Measurements from ENCODE around the gene CUL9. TPM values are rescaled to one million over a fixed set of nuclear protein-coding genes. Genes with fewer than 3 reads are reported as not detected.

The CUL9 gene
- polyA plus RNA-seq, 1 donor from 2014 or later: 65.0 TPM

- H3K27me3 ChIP-seq (ENCODE audit: insufficient read depth, low read depth, low read length): no peaks in the 10 kb centered on the region
- no peaks in the 10 kb centered on the region for H3F3A ChIP-seq (ENCODE audit: insufficient read depth, low read length, poor library complexity, severe bottlenecking)
- H3K36me3 ChIP-seq (ENCODE audit: insufficient read depth, low read length): no peaks in the 10 kb centered on the region
- no peak overlapping the region for H3K4me2 ChIP-seq (ENCODE audit: low read length)
- TF ChIP-seq EZH2 (IDR thresholded peaks at IDR 0.05; ENCODE audit: borderline replicate concordance, insufficient read depth, low read length, poor library complexity, severe bottlenecking): no peak
- TF ChIP-seq SMC3 (conservative IDR thresholded peaks at IDR 0.05; ENCODE audit: poor library complexity): no peak
- no peak for TF ChIP-seq RAD21 (conservative IDR thresholded peaks at IDR 0.05)
- TF ChIP-seq, protein P1, sequence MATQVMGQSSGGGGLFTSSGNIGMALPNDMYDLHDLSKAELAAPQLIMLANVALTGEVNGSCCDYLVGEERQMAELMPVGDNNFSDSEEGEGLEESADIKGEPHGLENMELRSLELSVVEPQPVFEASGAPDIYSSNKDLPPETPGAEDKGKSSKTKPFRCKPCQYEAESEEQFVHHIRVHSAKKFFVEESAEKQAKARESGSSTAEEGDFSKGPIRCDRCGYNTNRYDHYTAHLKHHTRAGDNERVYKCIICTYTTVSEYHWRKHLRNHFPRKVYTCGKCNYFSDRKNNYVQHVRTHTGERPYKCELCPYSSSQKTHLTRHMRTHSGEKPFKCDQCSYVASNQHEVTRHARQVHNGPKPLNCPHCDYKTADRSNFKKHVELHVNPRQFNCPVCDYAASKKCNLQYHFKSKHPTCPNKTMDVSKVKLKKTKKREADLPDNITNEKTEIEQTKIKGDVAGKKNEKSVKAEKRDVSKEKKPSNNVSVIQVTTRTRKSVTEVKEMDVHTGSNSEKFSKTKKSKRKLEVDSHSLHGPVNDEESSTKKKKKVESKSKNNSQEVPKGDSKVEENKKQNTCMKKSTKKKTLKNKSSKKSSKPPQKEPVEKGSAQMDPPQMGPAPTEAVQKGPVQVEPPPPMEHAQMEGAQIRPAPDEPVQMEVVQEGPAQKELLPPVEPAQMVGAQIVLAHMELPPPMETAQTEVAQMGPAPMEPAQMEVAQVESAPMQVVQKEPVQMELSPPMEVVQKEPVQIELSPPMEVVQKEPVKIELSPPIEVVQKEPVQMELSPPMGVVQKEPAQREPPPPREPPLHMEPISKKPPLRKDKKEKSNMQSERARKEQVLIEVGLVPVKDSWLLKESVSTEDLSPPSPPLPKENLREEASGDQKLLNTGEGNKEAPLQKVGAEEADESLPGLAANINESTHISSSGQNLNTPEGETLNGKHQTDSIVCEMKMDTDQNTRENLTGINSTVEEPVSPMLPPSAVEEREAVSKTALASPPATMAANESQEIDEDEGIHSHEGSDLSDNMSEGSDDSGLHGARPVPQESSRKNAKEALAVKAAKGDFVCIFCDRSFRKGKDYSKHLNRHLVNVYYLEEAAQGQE (IDR thresholded peaks at IDR 0.05; ENCODE audit: borderline replicate concordance): no peak
- TF ChIP-seq TAF1 (IDR thresholded peaks at IDR 0.05; ENCODE audit: low read depth): no peak
- no peak for TF ChIP-seq MXI1 (conservative IDR thresholded peaks at IDR 0.05; ENCODE audit: poor library complexity, severe bottlenecking)
- no peak for TF ChIP-seq CTCF (IDR thresholded peaks at IDR 0.05; ENCODE audit: poor library complexity, severe bottlenecking)
- TF ChIP-seq EP300 (conservative IDR thresholded peaks at IDR 0.05; ENCODE audit: poor library complexity, severe bottlenecking): no peak
- TF ChIP-seq POLR2AphosphoS5 (IDR thresholded peaks at IDR 0.05): no peak
- H3K4me3 ChIP-seq (ENCODE audit: low read length): no peak overlapping the region
- H3K9ac ChIP-seq (ENCODE audit: low read length): no peak overlapping the region
- no peak overlapping the region for H2AFZ ChIP-seq (ENCODE audit: low read depth, low read length)
- H4K20me1 ChIP-seq (ENCODE audit: insufficient read depth): no peaks in the 10 kb centered on the region
- no peaks in the 10 kb centered on the region for H3K9me2 ChIP-seq (ENCODE audit: insufficient read depth, low read length)
- no peaks in the 10 kb centered on the region for H3K79me2 ChIP-seq (replicated peaks; ENCODE audit: insufficient read depth, low read length)
- no peak overlapping the region for H3K27ac ChIP-seq (ENCODE audit: low read length)
- no peaks in the 10 kb centered on the region for H3K9me3 ChIP-seq (ENCODE audit: low read length)
Measured at GRCh38 chr6:43144879-43145278, 37.1 kb upstream of the CUL9 start.

GRCh38 chr6:43146261-43146660 lies 35.7 kb upstream of the CUL9 start:
- Histone ChIP-seq H3K4me3 (ENCODE audit: low read length) (no peak overlapping the region), H3K9ac (ENCODE audit: low read length) (no peak overlapping the region), H3K79me2 (replicated peaks; ENCODE audit: insufficient read depth, low read length) (no peaks in the 10 kb centered on the region), H4K20me1 (ENCODE audit: insufficient read depth) (no peaks in the 10 kb centered on the region), H2AFZ (ENCODE audit: low read depth, low read length) (no peak overlapping the region), H3K4me2 (ENCODE audit: low read length) (no peak overlapping the region), H3K27ac (ENCODE audit: low read length) (no peak overlapping the region), H3K9me3 (ENCODE audit: low read length) (no peaks in the 10 kb centered on the region), H3K27me3 (ENCODE audit: insufficient read depth, low read depth, low read length) (no peaks in the 10 kb centered on the region), H3F3A (ENCODE audit: insufficient read depth, low read length, poor library complexity, severe bottlenecking) (no peaks in the 10 kb centered on the region), H3K36me3 (ENCODE audit: insufficient read depth, low read length) (no peaks in the 10 kb centered on the region), H3K9me2 (ENCODE audit: insufficient read depth, low read length) (no peaks in the 10 kb centered on the region)
- TF ChIP-seq, protein P1 (IDR thresholded peaks at IDR 0.05; ENCODE audit: borderline replicate concordance): no peak
- TF ChIP-seq MXI1 (conservative IDR thresholded peaks at IDR 0.05; ENCODE audit: poor library complexity, severe bottlenecking) (no peak), CTCF (IDR thresholded peaks at IDR 0.05; ENCODE audit: poor library complexity, severe bottlenecking) (no peak), RAD21 (conservative IDR thresholded peaks at IDR 0.05) (no peak), POLR2AphosphoS5 (IDR thresholded peaks at IDR 0.05) (no peak), TAF1 (IDR thresholded peaks at IDR 0.05; ENCODE audit: low read depth) (no peak), EZH2 (IDR thresholded peaks at IDR 0.05; ENCODE audit: borderline replicate concordance, insufficient read depth, low read length, poor library complexity, severe bottlenecking) (no peak), EP300 (conservative IDR thresholded peaks at IDR 0.05; ENCODE audit: poor library complexity, severe bottlenecking) (no peak), SMC3 (conservative IDR thresholded peaks at IDR 0.05; ENCODE audit: poor library complexity) (no peak)
